GM18909 (cell line): Measurements from ENCODE around the gene ABHD12B.

ENCODE experiments used
- ATAC-seq: cut with Tn5 transposase; IDR thresholded peaks from one replicate; pipeline ENCODE4 v1.9.1; 2021; ENCODE audit warnings: mild to moderate bottlenecking; ENCODE audit not compliant: unreplicated experiment, poor library complexity

Gene ABHD12B

GRCh38 chr14:50837850-50838470 is 33.9 kb upstream of the ABHD12B start:
- ATAC-seq = no peak

GRCh38 chr14:50839048-50839447 is 32.8 kb upstream of the ABHD12B start:
- ATAC-seq = peak; percentile 64

DNA sequence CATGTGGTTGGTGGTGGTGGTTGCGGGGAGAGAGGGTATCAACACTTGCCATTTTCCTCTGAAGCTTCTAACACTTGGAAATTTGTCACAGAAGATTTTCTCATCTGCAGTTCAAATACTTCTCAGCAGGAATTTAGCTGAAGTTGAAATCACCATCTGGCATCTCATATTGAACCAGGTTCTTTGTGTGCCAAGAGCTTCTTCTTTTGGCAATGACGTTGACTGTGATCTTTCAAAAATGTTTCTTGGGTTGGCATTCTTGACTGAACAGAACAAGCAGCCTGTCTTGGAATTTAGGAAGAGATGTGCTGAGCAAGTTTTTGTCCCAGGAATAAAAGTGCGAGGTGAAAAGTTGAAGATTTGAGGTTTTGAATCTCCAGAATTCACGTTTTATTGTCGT is 32.2 kb upstream of the ABHD12B start:
- no peak for ATAC-seq

GRCh38 chr14:50844391-50844790 is 27.5 kb upstream of the ABHD12B start:
- no peak for ATAC-seq

DNA sequence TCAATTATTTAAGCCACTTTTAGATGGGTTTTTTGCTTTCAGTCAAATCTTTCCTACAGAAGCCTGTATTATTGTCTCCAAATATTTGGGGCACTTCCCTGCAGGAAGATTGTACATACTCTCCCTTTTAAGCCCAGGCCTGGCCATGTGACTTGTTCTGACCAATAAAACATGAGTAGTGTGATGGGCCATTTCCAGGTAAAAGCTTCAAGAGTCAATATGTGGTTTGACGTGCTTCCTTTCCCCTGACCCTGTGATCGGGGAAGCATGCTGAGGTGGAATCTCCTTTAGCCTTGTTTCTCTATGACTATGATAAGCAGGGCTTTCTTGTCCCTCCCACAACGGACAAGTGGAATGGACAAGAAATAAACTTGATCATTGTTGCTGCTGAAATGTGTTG is 26.7 kb upstream of the ABHD12B start:
- ATAC-seq = no peak

DNA sequence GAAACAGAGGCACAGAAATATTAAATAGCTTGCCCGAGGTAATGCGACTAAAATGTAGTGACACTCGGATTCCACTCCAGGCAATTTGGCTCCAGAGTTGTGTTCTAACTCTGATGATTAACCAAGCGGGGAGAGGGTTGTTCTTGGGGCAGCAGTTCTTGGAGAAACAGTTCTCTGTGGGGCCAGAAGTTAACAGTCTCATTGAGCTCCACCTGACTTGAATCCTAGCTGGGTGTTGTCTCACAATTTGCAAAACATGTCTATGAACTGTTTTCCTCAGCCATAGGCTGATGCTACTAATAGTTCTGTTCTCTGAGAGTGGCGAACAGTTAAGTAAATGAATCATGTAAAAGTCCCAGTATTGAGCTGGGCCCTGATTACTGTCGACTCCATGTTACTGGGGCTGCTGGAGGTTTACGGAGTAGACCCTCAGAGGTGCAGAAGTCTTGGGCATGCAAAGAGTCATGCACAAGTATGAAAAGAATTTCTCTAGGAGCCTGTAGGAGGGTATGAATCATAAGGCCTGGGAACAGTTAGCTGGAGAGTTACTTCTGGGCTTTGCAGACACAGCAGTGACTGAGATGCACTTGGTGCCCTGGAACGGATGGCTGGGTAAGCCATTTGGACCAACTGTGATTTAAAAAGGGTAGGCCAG is 25.5 kb upstream of the ABHD12B start:
- ATAC-seq = no peak

- no peak for ATAC-seq
Measured at GRCh38 chr14:50853891-50854290, 18.0 kb upstream of the ABHD12B start.

GRCh38 chr14:50854521-50854920 is 17.3 kb upstream of the ABHD12B start:
- ATAC-seq = no peak

DNA sequence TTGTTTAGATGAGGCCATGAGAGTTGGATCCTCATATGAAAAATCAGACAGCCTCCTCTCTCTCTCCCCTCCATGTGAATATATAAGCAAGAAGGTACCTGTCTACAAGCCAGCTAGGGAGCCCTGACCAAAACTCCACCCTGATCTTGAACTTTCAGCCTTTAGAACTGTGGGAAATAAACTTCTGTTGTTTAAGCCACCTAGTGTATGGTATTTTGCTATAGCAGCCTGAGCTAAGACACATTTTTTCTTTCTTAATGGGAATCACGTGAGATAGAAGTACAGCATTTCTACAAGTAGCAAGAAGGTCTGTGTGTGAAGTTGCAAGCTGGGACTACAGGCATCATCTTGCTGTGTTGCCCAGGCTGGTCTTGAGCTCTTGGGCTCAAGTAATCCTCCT is 16.3 kb upstream of the ABHD12B start:
- no peak for ATAC-seq

DNA sequence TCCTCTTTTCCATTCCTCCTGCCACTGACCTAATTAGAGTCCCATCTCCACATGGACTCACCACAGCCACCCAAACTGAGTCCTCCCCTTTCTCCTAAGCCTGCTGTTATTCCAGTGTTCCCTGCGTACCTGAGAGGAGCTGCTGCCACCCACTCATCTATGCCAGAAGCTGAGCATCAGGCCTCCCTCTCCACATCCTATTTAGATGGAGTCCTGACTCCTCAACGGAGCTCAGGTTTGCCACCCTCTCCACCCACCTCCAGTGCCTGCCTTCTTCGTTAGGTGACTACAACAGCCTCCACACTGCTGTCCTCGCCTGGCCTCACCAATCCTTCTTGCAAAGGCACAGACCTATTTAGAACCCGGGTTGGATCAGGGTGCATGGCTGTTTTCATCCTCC is 15.2 kb upstream of the ABHD12B start:
- ATAC-seq = no peak

DNA sequence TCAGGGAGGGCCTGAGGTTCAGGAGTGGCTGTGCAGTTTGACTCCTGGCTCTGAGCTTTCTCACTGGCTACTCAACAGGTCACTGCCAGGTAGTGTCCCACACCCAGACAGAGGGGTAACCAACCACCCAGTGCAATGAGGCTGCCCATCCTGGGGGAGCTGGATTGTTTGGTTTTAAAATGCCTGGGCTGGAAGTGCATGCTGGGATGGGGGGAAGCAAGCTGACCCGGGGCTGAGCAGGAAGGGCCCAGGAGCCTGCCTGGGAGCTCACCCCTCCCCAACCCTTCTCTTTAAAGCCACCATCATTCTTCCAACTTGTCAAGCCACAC is 12.6 kb upstream of the ABHD12B start:
- no peak for ATAC-seq

GRCh38 chr14:50860478-50861086 is 11.3 kb upstream of the ABHD12B start:
- ATAC-seq = no peak

DNA sequence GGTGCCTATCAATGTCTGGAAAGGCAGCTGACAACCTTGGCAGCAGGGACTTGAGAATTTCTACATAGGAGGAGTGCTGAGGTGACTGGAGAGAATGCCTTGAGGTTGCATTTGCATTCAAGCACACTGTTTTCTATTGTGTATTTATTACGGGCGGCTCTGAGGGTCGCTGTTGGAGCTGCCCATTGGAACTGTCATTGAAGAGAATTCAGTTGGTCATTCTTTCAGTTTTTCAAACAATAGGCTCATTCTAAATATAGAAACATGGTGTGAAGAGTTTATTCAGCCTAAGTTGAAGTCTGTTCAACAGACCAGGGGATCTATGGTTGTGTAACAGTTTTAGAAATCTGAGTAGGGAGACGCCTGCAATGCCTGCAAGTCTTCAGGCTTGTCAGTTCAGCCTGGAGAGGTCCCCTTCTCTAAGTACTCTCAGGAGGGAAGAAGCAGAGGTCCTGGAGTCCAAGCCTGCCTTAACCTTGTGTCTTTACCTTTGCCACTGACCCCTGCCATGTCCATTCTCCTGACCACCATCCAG is 9.8 kb upstream of the ABHD12B start:
- no peak for ATAC-seq

- no peak for ATAC-seq
Measured at GRCh38 chr14:50864237-50864636, 7.6 kb upstream of the ABHD12B start.

GRCh38 chr14:50864946-50865345 is 6.9 kb upstream of the ABHD12B start:
- ATAC-seq = no peak

- no peak for ATAC-seq
Measured at GRCh38 chr14:50865391-50866076, 6.3 kb upstream of the ABHD12B start.

GRCh38 chr14:50871228-50871627 is 625 bp upstream of the ABHD12B start:
- ATAC-seq = no peak

GRCh38 chr14:50874757-50875156 is 2.9 kb downstream of the ABHD12B start:
- no peak for ATAC-seq

- peak; percentile 95 for ATAC-seq
Measured at GRCh38 chr14:50875359-50876070, 3.7 kb downstream of the ABHD12B start.

DNA sequence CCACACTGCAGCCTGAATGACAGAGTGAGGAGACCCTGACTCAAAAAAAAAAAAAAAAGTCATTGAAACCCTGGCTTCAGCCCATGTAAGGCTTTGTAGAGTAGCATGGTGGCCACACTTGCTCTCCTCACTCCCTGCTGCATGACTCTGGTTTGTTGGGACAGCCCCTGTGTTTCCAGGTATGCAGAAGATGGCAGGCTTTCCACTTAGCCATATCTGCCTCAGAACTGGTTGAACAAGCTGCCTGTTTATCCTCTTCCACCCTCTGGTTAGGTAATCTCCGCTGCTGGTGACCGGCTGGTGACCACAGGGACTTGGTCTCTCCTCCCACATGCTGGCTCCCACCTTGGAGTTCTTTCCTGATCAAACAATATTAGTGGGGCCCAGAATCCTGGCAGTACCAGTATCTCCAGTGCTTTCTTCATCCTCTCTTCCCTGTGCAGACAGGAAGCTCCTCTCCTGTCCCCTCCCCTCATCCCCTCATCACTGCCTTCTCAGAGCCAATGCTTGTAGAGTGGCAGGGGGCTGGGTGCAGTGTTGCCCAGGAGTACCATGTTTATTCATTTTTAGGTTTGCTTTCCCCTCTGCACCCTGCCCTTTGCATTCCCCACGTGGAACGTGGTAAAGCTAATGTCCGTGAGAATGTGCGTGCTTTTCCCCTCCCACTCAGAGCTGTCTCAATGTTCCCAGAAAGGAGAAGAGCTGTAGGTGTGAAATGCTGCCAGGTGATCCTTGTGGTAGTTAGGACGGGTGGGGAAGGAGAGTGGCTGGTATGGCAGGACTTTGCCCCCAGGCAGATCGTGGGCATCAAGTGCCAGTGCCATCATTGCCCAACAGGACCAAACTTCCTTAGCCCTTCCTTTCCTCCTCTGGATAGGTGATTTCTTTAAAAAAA is 11.3 kb downstream of the ABHD12B start:
- ATAC-seq = no peak
